ENCODE results near the gene GSTP1. TPM values are rescaled to one million over a fixed set of nuclear protein-coding genes. Genes with fewer than 3 reads are reported as not detected.

Gene GSTP1
- total and polyA plus RNA-seq, 2 of the 8 experiments (the other 6 are each of a cell fraction or from before 2014, with no cell fraction given), result 1,454 to 3,329 TPM

- TF ChIP-seq RBBP5 (IDR thresholded peaks at IDR 0.05; ENCODE audit: borderline replicate concordance, low read depth, low read length) (peak; percentile 59; the same call in 1 of the 2 replicates), BACH1 (IDR thresholded peaks at IDR 0.05; ENCODE audit: low read length) (peak; percentile 66; the same call in 1 of the 2 replicates), CHD1 (IDR thresholded peaks at IDR 0.05; ENCODE audit: low read depth, low read length) (no peak), CEBPB (IDR thresholded peaks at IDR 0.05; ENCODE audit: low read depth, low read length) (peak; percentile 58; the same call in 1 of the 2 replicates), SP4 (IDR thresholded peaks at IDR 0.05; ENCODE audit: low read length) (no peak), SRF (IDR thresholded peaks at IDR 0.05; ENCODE audit: low read depth, low read length) (no peak), SAP30 (IDR thresholded peaks at IDR 0.05; ENCODE audit: insufficient read depth, insufficient replicate concordance, low read length) (no peak), SUZ12 (IDR thresholded peaks at IDR 0.05; ENCODE audit: low read length) (no peak), KDM4A (IDR thresholded peaks at IDR 0.05; ENCODE audit: low read depth, low read length, severe bottlenecking) (no peak), BRCA1 (IDR thresholded peaks at IDR 0.05; ENCODE audit: low read depth, low read length) (no peak), SIN3A (conservative IDR thresholded peaks at IDR 0.05 in 1 of 2, IDR thresholded peaks at IDR 0.05 in 1 of 2; ENCODE audit: low read depth in 1 of 2, low read length in 2 of 2) (no peak), GTF2F1 (IDR thresholded peaks at IDR 0.05; ENCODE audit: borderline replicate concordance, low read depth, low read length) (no peak), YY1 (IDR thresholded peaks at IDR 0.05; ENCODE audit: low read depth, low read length) (0 out of 2 replicates have a peak, but pooled peaks have one; percentile 26), SIX5 (IDR thresholded peaks at IDR 0.05; ENCODE audit: low read depth, low read length) (no peak), POLR2A (IDR thresholded peaks at IDR 0.05; ENCODE audit: control extremely low read depth in 1 of 2, low read depth in 2 of 2, low read length in 2 of 2) (0 out of 3 replicates have a peak, but pooled peaks of 1 of the 2 experiments have one; percentile 34), BCL11A (IDR thresholded peaks at IDR 0.05; ENCODE audit: low read depth in 2 of 2, low read length in 2 of 2) (peak in 1 of 2 experiments; percentile 71), ATF3 (IDR thresholded peaks at IDR 0.05; ENCODE audit: insufficient read depth, low read depth, low read length) (no peak), ZNF274 (IDR thresholded peaks at IDR 0.05; ENCODE audit: borderline replicate concordance, extremely low read depth, low read length) (no peak), CBX8 (IDR thresholded peaks at IDR 0.05; ENCODE audit: borderline replicate concordance, low read depth, low read length) (no peak), TBP (IDR thresholded peaks at IDR 0.05; ENCODE audit: low read depth, low read length) (peak; percentile 46; the same call in 1 of the 2 replicates), NANOG (IDR thresholded peaks at IDR 0.05; ENCODE audit: insufficient read depth, low read depth, low read length, poor library complexity, severe bottlenecking) (no peak), KDM1A (IDR thresholded peaks at IDR 0.05; ENCODE audit: borderline replicate concordance, low read length) (no peak), TAF1 (IDR thresholded peaks at IDR 0.05; ENCODE audit: low read depth, low read length) (no peak), EGR1 (IDR thresholded peaks at IDR 0.05; ENCODE audit: borderline replicate concordance, low read depth, low read length) (no peak), POU5F1 (IDR thresholded peaks at IDR 0.05; ENCODE audit: low read depth, low read length) (0 out of 2 replicates have a peak, but pooled peaks have one; percentile 20)
- TF ChIP-seq, protein P1, sequence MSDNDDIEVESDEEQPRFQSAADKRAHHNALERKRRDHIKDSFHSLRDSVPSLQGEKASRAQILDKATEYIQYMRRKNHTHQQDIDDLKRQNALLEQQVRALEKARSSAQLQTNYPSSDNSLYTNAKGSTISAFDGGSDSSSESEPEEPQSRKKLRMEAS (IDR thresholded peaks at IDR 0.05), result 0 out of 2 replicates have a peak, but pooled peaks have one; percentile 20
Observed at GRCh38 chr11:67581469-67581868, 2.1 kb upstream of the GSTP1 start (continued).
